Measurements from ENCODE around the gene IFNLR1. TPM values are rescaled to one million over a fixed set of nuclear protein-coding genes. Genes with fewer than 3 reads are reported as not detected.
"Not testable (repeated sequence)": the region's sequence is repeated elsewhere in the genome, so short reads cannot be mapped to it uniquely, and the experiment has no call there.

The IFNLR1 gene
- 2.6 and 3.2 TPM in 2 replicates for total RNA-seq (2014; rRNA removed; shearing (Covaris generic))
- 2.1 and 3.2 TPM in 2 replicates for polyA plus RNA-seq (2014; cell fraction: nucleus; rRNA removed)

- peak; percentile 43 for DNase-seq (ENCODE audit: extremely low read depth, low read depth)
Observed at GRCh38 chr1:24186993-24187790, at the start of gene IFNLR1. TSS of gene IFNLR1 (minus strand) at chr1:24187289. CDS start at chr1:24187248, 41 bp downstream.

- no peak for DNase-seq (ENCODE audit: extremely low read depth, low read depth)
Observed at GRCh38 chr1:24235921-24236788, 49.1 kb upstream of the IFNLR1 start.

GRCh38 chr1:24233684-24234600 lies 46.9 kb upstream of the IFNLR1 start:
- DNase-seq (ENCODE audit: extremely low read depth, low read depth): no peak

GRCh38 chr1:24231701-24232100 lies 44.6 kb upstream of the IFNLR1 start:
- no peak for DNase-seq (ENCODE audit: extremely low read depth, low read depth)

- no peak for DNase-seq (ENCODE audit: extremely low read depth, low read depth)
Observed at GRCh38 chr1:24228311-24228710, 41.2 kb upstream of the IFNLR1 start.

GRCh38 chr1:24226749-24227148 lies 39.7 kb upstream of the IFNLR1 start:
- DNase-seq (ENCODE audit: extremely low read depth, low read depth): no peak

GRCh38 chr1:24224761-24225160 lies 37.7 kb upstream of the IFNLR1 start:
- DNase-seq (ENCODE audit: extremely low read depth, low read depth): no peak

GRCh38 chr1:24224086-24224485 lies 37.0 kb upstream of the IFNLR1 start:
- no peak for DNase-seq (ENCODE audit: extremely low read depth, low read depth)

- no peak for DNase-seq (ENCODE audit: extremely low read depth, low read depth)
Observed at GRCh38 chr1:24222793-24223192, 35.7 kb upstream of the IFNLR1 start.

GRCh38 chr1:24222008-24222605 lies 35.0 kb upstream of the IFNLR1 start:
- no peak for DNase-seq (ENCODE audit: extremely low read depth, low read depth)

- no peak for DNase-seq (ENCODE audit: extremely low read depth, low read depth)
Observed at GRCh38 chr1:24221246-24221645, 34.2 kb upstream of the IFNLR1 start.

- DNase-seq (ENCODE audit: extremely low read depth, low read depth): no peak
Observed at GRCh38 chr1:24216276-24217074, 29.4 kb upstream of the IFNLR1 start.

GRCh38 chr1:24215226-24215814 lies 28.2 kb upstream of the IFNLR1 start:
- DNase-seq (ENCODE audit: extremely low read depth, low read depth): no peak

- DNase-seq (ENCODE audit: extremely low read depth, low read depth): no peak
Observed at GRCh38 chr1:24212376-24212775, 25.3 kb upstream of the IFNLR1 start.

GRCh38 chr1:24210195-24210627 lies 23.1 kb upstream of the IFNLR1 start:
- DNase-seq (ENCODE audit: extremely low read depth, low read depth): no peak

GRCh38 chr1:24209097-24209496 lies 22.0 kb upstream of the IFNLR1 start:
- no peak for DNase-seq (ENCODE audit: extremely low read depth, low read depth)

- no peak for DNase-seq (ENCODE audit: extremely low read depth, low read depth)
Observed at GRCh38 chr1:24207709-24208108, 20.6 kb upstream of the IFNLR1 start.

- not testable (repeated sequence) for DNase-seq (ENCODE audit: extremely low read depth, low read depth)
Observed at GRCh38 chr1:24207395-24207687, 20.3 kb upstream of the IFNLR1 start.

Measured in NCI-H460 (cell line).